Retina (tissue), 1 donor: Measurements from ENCODE around the gene TRAPPC3.
"Not testable (repeated sequence)": the region's sequence is repeated elsewhere in the genome, so short reads cannot be mapped to it uniquely, and the experiment has no call there.

Experiments used
- DNase-seq: peaks from one replicate; pipeline ENCODE4 v3.0.0-alpha.2; 2016

Gene TRAPPC3

DNA sequence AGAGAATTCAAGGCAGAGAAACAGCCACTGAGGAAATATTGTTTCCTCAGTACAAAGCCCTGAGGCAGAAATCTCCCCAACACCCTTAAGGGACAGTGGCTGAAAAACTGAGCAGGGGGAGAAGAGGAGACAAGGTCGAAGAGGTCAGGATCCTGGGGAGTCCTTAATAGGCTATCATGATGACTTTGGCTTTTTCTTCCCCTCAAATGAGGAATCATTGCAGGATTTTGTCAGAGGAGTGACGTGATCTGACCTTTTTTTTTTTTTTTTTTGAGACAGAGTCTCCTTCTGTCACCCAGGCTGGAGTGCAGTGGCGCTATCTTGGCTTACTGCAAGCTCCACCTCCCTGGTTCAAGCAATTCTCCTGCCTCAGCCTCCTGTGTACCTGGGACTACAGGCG, 16.9 kb upstream of the TRAPPC3 start:
- no peak for DNase-seq

DNA sequence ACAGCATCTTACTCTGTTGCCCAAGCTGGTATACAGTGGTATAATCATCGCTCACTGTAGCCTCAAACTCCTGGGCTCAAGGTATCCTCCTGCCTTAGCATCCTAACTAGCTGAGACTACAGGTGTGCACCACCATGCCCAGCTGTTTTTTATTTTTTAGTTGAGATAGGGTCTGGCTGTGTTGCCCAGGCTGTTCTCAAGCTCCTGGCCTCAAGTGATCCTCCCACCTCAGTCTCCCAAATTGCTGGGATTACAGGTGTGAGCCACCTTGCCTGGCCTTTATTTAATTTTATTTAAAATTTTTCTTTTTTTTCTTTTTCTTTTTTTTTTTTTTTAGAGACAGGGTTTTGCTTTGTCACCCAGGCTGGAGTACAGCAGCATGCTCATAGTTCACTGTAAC, 15.9 kb upstream of the TRAPPC3 start:
- no peak for DNase-seq

DNA sequence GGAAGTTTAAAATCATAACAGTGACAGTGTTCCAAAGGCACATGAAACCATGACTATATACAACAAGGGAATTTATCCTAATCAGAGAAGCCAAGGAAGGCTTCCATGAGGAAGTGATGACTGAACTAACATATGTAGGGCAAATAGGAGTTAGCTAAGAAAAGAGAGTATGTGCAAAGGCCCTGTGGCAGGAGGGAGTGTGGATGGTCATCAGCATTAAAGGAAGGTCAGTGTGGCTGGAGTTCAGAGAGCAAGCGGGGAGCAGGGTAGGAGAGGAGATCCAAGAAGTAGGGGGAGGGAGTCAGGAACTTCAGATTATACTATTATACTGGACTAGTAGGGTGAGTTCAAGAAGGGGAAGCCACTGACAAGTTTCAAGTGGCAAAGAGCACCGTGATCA, 15.1 kb upstream of the TRAPPC3 start:
- DNase-seq, result no peak

DNA sequence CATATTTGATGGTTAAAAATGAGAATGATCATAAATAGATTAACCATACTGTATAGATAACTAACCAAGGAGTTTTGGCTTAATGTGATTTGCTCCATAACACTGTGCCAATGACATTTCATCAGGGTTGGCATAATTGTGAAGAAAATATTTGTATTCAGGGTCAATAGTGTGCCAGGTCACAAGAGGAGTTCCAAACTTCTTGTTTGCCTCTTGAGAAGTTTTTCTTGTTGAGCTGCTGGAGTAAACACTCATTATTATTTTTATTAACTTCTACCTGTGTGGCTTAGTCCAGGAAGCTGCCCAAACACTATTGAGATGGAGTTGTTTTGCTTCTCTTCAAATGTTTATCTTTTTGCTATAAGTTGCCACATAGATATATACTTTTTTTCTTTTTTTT, 14.1 kb upstream of the TRAPPC3 start:
- DNase-seq, result no peak

DNA sequence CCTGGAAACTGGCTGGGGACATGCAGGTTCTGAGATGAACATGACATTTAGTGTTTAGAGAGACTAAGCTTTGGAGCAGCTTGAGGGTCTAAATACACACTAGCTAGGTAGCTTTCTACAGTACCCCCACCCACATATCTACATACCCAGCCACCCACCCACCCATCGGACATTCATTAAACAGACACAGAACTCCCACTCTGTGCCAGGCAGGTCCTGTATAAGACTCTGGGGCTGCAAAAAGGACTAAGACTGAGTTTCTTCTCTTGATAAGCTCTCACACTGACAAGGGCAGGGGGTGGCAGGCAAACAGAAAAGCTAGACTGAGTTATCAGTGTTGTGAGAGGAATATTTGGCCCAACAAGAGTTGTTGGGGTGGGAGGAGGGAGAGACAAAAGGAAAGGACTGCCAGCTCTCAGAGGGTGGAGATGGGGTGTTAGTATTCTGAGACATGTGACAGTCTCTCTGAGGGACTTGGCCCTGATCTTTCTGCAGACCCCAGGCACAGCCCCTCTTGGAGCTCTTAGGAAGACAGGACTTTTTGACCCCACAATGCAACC, 13.5 kb upstream of the TRAPPC3 start:
- DNase-seq, result no peak

DNA sequence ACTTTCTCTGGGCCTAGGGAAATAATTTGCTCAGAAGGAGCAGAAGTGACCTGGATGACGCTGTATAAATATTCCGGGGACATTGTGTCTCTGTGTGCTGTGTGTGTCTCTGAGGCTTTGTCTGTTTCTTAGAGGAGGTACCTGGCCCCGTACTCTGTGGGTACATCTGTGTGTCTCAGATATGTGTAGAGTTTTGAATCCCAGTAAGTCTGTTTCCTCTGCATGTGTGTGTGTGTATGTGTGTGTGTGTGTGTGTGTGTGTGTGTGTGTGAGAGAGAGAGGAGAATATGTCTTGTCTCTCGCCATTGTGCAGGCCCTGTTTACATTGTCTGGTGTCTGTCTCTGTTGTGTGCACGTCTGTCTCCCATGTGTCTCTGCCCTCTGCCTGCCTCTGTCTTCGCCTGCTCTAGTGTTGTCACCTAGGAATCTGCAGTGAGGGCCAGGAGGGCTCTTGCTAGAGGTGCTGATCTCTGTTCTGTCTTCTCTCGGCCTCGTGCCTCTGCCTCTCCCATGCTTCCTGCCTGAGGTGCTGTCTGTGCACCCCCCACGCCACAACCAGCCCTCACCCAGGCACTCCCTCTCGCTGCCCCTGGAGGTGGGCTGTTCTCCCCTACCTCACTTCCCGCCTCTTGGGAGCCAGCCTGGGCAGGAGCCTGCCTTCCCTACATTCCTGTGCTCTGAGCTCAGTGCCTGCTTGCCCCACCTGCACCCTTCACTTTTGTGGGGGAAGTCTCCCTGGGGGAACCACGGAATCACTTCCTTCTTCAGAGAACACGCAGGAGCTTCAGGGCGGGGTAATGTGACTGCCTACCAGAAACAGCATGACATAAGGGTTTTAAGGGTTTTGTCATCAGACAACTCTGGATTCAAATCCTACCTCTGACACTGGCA, 12.6 kb upstream of the TRAPPC3 start:
- no peak for DNase-seq

DNA sequence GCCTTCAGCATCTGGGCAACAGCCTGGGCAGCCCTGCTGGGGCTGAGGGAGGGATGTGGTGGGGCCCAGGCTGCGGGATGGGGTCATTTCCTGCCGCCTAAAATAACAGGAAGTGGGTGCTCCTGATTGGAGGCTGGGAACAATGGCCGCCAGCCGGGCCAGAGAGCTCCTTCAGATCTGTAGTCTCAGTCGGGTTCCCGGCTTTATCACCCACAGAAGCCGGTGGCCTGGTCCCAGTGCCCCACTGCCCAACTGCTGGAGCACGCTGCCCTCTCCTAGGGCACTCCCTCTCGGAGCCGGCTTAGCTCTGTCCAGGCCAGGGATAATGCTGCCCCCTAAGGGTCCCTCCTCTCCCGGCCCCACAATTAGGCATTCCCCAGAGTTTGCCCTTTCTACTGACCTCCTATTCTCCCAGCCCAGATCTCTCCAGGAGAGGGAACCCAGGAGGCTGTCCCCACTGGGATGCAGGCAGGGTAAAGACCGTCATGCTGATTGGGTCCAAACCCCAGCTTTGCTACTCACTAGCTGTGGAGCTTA, 11.7 kb upstream of the TRAPPC3 start:
- DNase-seq, result peak; percentile 48

DNA sequence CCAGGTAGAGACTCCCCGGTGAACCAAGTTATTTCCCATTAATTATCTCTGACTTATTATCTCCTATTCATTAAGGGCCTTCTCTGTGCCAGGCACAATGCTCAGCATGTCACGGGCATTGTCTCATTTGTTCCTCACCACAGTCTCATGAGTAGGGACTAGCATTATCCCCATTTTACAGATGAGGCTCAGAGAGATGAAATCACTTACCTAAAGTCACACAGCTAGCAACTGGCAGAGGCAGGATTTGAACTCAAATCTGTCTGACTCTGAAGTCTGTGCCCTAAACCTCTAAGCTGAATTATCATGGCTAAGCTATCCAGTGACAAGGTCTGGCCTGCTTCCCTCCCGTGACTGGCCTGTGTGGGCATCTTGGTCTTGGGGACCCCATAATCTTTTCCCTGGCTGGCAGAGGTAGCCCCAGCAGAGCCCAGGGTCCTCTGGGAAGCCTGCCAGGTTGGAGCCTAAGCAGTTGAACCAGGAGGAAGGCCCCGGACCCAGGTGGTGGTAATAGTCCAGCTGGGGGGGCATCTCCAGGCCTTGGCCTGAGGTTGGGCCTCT, 11.2 kb upstream of the TRAPPC3 start:
- no peak for DNase-seq

DNA sequence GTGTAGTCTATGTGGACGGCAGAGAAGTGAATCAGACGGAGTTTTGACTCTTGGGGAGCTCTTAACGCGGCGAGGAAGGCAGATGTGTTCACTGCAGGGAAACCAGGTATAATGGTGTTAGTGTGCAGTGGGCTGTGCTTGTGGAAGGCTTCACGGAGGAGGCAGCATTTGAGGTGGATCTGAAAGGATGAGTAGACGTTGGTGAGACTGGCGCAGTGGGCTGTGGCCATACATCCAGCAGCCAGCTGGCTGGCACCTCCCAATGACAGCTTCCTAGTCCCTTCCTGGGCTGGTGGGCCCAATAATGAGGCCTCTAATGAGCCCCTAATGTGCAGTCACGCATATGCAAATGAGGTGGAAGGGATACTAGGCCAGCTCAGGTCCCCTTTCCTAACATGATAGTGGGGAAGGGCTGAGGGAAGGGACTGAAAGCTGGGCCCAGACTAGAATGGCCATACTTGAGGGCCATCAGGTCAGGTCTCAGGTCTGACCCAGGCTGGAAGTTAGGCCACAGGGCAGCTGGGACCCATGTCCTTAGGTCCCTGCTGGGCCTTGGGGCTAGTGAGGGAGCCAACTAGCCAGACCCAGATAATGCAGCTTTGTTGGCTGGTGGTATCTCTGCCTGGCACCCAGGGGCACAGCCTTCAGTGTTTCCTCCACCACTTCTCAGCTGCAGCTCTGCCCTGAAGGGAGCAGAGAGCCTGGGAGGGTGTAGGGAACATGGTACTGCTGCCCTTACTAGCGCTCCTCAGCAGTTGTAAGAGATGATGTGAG, 10.5 kb upstream of the TRAPPC3 start:
- DNase-seq, result no peak

DNA sequence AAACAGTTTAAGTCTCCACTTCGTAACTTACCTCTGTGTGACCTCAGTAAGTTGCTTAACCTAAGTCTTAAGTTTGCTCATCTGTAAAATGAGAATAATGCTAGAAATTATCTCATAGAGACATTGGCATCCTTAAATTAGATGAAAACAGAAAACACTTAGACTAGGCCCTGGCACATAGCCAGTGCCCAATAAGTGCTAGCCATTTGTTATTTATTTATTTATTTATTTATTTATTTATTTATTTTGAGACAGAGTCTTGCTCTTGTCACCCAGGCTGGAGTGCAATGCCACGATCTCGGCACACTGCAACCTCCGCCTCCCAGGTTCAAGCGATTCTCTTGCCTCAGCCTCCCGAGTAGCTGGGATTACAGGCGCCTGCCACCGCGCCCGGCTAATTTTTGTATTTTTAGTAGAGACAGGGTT, 9.6 kb upstream of the TRAPPC3 start:
- not testable (repeated sequence) for DNase-seq

DNA sequence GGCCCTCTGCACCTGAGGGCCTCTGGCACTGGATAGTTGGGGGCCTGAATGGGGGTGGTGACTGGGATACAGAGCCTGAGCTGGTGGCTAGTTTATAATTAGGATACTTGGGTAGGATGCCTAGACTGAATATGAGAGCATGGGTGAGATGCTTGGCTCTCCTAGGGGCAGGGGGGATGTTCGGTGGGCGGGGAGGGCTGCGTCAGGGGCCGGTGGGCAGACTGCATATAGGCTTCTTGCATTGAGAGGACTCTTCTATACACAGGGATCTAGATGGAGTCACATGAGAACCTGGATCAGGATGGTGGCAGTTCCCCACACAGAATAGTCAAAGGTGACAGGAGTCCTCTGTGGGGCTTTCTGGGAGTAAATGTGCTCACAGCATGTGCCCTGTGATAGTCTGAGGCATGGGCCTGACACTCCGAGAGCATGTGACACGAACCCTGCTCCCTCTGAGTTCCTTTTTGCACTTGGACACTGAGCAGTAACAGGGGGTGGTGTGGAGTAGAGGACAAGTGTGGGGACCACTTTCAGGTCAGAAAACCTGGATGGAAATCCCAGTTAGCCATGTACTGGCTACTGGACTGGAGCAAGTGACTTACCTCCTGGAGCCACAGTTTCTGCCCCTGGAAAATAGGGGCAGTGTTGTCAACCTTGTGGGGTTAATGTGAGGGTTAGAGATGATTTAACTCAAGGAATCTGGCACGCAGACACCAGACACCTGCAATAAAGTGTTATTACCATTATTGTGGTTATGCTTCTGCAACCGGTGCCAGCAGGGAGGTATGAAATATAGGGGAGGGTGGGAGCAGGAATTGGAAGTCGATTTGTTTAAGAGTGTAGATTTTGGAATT, 8.9 kb upstream of the TRAPPC3 start:
- no peak for DNase-seq

DNA sequence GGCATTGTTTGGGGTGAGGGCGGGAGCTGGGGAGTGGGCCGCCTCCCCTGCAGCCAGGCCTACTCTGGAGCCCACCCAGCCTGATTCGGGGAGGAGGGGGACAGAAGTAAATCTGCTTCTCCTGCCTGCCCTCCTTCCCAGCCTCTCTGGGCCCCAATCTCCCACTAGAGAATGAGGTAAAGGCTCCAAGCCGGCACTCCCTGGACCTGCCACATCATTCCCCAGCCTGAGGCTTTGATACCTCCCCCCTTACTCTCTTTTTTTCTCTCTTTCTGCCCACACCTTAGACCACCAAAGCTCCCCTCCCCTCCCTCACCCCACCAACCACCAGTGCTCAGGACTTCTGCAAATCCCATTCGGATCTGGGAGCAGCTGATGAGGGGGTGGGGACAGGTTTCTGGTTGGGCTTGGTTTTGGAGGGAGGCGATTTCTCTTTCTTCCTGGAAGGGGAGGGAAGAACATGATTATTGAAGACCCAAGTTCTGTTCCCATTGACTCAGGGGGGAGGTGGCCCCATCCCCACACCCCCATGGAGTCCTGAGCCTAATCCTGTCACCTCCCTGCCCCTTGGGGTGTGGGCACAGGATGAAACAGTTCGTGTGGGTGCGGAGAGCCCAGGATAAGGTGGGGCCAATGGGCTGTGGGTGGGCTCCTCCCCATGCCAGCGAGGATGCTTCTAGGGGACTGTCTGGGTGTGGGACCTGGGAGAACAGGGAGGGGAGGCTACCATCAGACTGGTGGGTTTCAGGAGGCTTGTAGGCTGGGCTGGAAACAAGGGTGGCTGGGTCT, 8.0 kb upstream of the TRAPPC3 start:
- DNase-seq, result peak; percentile 16

DNA sequence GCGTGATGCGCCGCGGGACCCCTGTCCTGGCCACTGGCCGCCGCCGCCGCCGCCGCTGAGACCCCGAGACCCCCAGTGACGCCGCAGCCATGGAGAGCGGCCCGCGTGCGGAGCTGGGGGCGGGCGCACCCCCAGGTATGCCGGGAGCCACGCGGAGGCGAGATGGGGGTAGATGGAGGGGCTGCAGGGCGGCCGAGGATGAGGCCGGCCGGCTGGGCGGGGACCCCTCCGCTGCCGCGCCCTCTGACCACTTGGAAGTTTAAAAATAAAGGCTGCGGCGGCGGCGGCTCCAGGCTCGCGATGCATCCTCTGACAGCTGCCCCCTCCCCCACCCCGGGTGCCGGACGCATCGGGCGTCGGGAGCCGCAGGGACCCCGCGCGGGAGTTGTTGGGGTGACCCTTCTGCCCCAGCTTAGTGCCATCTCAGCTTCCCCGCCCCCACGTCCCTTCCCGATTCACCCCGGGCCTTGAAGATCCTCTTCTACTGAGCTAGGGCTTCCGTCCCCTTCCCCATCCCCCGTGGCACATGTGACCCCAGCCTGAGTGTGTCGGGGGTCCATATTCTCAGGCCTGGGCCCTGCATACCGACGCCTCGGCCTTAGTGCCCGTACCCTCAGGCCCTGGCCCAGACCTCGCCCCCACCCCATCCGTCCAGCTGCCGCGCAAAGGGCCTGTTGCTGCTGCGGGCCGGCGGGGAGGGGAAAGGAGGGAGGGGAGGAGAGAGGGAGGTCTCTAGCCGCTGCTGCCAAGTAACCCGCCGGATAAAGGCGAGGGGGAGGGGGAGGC, 7.2 kb upstream of the TRAPPC3 start:
- DNase-seq, result peak; percentile 90

DNA sequence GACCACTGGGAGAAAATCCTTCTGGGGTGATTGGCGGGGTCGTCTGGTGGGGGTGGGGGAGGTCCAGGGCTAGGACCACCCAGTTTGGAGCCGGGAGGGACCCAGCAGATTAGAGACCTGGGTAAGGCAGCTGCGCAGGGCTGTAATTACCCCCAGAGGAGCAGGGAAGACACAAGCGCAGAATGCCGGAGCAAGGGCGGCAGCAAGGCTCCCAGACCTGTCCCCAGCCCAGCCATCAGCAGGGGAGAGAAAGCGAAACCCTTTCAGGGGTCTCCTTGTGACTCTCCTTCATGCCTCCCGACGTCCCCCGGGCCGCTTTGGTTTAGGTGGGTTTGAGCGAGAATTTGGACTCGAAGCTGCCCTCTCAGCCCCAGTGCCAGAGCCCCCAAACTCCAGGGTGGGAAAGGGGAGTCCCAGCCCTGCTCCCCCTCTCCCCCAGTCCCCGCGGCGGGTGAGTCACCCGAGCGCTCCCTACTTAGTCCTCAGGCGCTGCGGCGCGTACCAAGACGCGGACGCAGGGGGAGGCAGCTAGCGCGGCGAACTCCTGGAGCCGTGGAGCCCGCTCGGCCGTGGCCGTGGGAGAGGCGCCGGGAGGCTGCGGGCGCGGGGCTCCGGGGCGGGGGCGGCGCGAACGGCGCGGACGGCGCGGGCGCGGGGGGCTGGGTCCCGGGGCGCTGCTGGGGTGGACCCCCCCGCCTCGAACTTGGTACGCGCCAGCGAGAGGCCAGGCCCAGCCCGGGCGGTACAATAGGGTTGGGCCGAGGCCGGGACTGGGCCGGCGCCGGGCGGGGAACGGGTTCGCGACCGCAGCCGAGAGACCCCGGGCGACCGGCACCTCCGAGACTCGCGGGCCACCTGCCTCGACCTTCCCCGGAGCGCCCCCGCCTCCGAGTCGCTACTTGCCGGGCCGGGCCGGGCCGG, 6.4 kb upstream of the TRAPPC3 start, which contains the start of gene MAP7D1:
Gene MAP7D1, plus strand, starts transcription at position 753 of the 921 bp plus-strand sequence. CDS start 258 bp downstream, outside the sequence.
- peak; percentile 90 for DNase-seq

DNA sequence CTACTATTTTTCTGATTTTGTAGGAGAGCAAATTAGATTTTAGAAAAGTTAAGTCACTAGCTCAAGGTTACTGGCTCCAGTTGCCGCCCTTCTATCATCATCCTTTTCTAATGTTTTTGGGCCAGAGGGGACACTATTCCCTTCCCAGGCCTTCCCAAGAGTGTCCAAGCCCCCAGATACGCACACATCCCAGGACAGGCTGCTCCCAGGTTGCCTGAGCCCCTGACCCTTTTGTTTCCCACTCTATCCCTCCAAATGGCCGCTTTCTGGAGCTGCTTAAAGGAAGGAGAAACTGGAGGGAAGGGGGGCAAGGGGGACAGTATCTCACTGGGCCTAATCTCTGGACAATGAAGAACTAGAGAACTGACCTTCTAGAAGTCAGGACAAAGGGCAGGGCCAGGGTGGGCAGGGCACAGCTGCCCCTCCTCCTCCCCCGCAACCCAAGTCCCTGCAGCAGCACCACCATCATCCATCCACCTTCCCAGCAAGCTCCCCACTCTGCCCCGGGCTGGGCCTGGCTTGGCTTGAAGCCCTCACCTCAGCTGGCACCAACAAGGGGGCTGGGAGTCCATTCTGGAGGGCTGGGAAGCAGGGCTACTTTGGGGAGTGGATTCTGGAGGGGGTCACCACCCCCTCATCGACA, 5.6 kb upstream of the TRAPPC3 start:
- DNase-seq, result no peak

DNA sequence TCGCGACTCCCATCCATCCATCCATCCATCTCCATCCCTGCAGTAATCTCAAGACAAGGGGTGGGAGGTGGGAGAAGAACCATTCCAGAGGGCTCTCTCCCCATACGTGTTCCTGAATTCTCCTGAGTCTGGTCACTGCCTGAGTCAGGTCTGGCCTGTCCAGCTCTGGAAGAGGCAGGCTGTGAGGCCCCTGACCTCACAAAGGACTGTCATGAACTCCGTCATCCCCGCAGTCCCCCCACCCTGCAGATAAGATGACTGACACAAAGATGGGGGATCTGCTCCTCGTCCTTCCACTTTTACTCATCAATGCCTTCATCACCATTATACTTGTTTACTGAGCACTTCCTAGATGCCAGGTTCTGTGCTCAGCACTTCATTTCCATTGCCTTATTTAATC, 5.0 kb upstream of the TRAPPC3 start:
- DNase-seq, result no peak

DNA sequence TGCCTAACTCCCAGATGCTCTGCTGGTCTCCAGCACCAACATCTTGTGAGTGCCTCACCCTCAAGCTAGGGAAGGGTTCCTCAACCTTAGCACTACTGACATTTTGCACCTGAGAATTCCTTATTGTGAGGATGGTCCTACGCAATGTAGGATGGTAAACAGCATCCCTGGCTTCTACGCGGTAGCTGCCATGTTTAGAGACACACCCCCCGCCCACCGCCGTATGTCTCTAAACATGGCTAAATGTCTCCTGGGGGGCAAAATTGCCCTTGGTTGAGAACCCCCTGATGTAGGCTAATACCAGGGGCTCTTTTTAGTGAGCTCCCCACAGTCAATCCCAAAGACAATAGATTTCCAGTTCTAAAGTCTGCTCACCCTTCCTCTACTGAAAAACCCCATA, 4.2 kb upstream of the TRAPPC3 start:
- no peak for DNase-seq

DNA sequence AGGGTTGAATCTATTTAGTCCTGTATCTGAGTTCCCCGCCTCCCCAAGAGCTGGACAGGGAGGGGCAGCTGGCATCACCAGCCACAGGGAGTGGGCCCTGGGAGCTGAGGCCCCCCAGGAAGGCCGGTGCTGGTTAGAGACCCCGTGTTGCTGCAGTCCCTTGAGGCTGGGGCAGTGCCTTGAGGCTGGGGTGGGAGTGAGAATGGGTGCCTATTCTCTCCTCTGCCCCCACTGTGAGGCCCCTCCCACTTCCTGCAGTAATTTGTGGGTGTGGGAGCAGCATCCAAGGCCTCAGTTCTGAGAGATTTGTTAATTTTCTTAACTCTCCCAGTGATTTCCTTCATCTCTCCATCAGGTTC, 2.5 kb upstream of the TRAPPC3 start:
- DNase-seq, result no peak
